ENCODE results near the gene NAA35. TPM values are rescaled to one million over a fixed set of nuclear protein-coding genes. Genes with fewer than 3 reads are reported as not detected.

NAA35 gene
- total RNA-seq, 1 donor from 2014 or later, result 35.7 TPM

DNA sequence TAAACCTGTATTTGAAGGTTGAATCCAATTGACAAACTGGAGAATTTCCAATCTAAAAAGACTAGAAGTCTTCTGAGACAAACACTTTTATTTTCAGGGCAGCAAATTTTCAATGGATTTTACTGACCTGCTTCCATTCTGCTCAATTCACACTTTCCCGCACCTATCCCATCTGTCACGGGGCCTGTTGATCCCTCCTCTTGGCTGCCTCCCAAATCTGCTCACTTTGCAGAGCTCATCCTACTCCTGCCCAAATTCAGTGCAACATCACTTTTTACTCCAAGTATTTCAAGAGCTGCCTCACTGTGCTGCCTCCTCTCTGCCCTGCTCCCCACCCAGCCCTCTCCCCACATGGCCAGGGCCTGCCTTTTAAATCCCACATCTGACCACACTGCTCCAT is 123.3 kb downstream of the NAA35 start:
- DNase-seq (ENCODE audit: extremely low spot score, unreplicated experiment), result no peak
- peak overlapping the region; percentile 29 for H3K27ac Mint-ChIP-seq
- no peak overlapping the region for H3K4me3 Mint-ChIP-seq
- peaks cover 17% of the 10 kb centered on the region for H3K36me3 Mint-ChIP-seq
- H3K4me1 Mint-ChIP-seq (ENCODE audit: unreplicated experiment), result peaks cover 6% of the 10 kb centered on the region
- no peaks in the 10 kb centered on the region for H3K9me3 Mint-ChIP-seq
- TF ChIP-seq, protein P1, sequence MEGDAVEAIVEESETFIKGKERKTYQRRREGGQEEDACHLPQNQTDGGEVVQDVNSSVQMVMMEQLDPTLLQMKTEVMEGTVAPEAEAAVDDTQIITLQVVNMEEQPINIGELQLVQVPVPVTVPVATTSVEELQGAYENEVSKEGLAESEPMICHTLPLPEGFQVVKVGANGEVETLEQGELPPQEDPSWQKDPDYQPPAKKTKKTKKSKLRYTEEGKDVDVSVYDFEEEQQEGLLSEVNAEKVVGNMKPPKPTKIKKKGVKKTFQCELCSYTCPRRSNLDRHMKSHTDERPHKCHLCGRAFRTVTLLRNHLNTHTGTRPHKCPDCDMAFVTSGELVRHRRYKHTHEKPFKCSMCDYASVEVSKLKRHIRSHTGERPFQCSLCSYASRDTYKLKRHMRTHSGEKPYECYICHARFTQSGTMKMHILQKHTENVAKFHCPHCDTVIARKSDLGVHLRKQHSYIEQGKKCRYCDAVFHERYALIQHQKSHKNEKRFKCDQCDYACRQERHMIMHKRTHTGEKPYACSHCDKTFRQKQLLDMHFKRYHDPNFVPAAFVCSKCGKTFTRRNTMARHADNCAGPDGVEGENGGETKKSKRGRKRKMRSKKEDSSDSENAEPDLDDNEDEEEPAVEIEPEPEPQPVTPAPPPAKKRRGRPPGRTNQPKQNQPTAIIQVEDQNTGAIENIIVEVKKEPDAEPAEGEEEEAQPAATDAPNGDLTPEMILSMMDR (conservative IDR thresholded peaks at IDR 0.05), result no peak
- H3K27me3 Mint-ChIP-seq, result no peaks in the 10 kb centered on the region

DNA sequence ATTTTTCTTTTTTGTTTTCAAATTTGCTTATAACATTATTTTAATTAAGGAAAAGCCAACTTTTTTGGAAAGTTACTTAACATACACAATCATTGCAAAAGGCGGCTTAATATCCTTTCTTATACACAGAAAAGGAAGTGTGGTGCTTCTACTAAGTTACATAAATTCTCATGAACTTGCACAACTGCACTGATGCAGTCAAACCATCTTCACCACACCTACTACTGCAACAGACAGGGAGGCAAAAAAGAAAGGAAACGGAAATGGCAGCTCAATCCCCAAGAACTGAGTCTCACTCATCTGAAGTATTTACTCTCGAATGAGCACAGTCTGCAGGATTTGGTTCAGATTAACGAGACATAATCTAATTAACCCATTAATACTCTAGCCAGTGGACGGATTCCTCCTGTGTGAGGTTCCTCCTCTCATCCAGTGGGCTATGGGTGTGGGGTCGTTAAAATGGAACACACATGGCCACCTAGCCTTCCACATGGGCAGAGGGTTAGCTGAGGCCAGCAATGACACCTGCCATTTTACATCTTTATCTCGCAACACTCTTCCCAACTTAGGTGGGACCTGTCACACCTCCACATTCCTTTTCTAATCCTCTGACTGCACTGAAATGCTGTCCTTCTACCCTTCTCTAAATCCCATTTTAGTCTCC is 128.4 kb downstream of the NAA35 start:
- Mint-ChIP-seq H3K4me1 (ENCODE audit: unreplicated experiment) (peaks cover 8% of the 10 kb centered on the region), H3K27me3 (no peaks in the 10 kb centered on the region), H3K4me3 (no peak overlapping the region), H3K36me3 (peaks cover 10% of the 10 kb centered on the region), H3K9me3 (no peaks in the 10 kb centered on the region), H3K27ac (no peak overlapping the region)
- DNase-seq (ENCODE audit: extremely low spot score, unreplicated experiment), result no peak
- TF ChIP-seq, protein P1 (conservative IDR thresholded peaks at IDR 0.05), result no peak

Other genes with a start within 250 kb of the NAA35 start
- gene AGTPBP1, start 199.2 kb upstream of the NAA35 start, total RNA-seq (ENCODE audit: low replicate concordance), result 11.4 and 35.6 TPM in 2 replicates
- 149 and 178 TPM in 2 replicates for gene GOLM1, start 158.4 kb downstream of the NAA35 start, total RNA-seq (ENCODE audit: low replicate concordance)

Data from type B pancreatic cell (in vitro differentiated cells).